Astrocyte (in vitro differentiated cells and primary cell): ENCODE measurements around the gene SS18. TPM values are rescaled to one million over a fixed set of nuclear protein-coding genes. Genes with fewer than 3 reads are reported as not detected.

ENCODE experiments used
- DNase-seq: peaks from one replicate; pipeline ENCODE4 v3.0.0-alpha.2; 2010; ENCODE audit warnings: low read depth
- FAIRE-seq: peaks from 2 replicates; lab custom pipeline; 2011; peaks lifted over from hg19 to GRCh38; lab: Jason Lieb, UNC
- H2AFZ ChIP-seq: 2 replicates; pipeline ENCODE4 v1.6.0; 2012; ENCODE audit warnings: low read depth, low read length, inconsistent platforms
- H3K27ac ChIP-seq: 2 replicates; pipeline ENCODE4 v1.5.1; 2011; ENCODE audit warnings: low read depth, low read length, inconsistent platforms
- H3K27me3 ChIP-seq: 2 replicates; pipeline ENCODE4 v1.6.0; 2011; ENCODE audit warnings: low read length, inconsistent platforms; ENCODE audit not compliant: insufficient read depth
- H3K36me3 ChIP-seq: 2 replicates; pipeline ENCODE4 v1.5.1; 2011; ENCODE audit warnings: low read length, inconsistent platforms; ENCODE audit not compliant: insufficient read depth
- H3K4me1 ChIP-seq: 2 replicates; pipeline ENCODE4 v1.5.1; 2011; ENCODE audit warnings: low read length, inconsistent platforms; ENCODE audit not compliant: insufficient read depth
- H3K4me2 ChIP-seq: 2 replicates; pipeline ENCODE4 v1.6.0; 2012; ENCODE audit warnings: low read length, inconsistent platforms
- H3K4me3 ChIP-seq: 2 replicates; pipeline ENCODE4 v1.5.1; 2011; ENCODE audit warnings: low read depth, mild to moderate bottlenecking, low read length, inconsistent platforms; ENCODE audit not compliant: insufficient read depth
- H3K79me2 ChIP-seq: 2 replicates; pipeline ENCODE4 v1.6.0; 2012; ENCODE audit warnings: mild to moderate bottlenecking, low read length, inconsistent platforms; ENCODE audit not compliant: insufficient read depth
- H3K9ac ChIP-seq: 2 replicates; pipeline ENCODE4 v1.6.0; 2012; ENCODE audit warnings: mild to moderate bottlenecking, low read length, inconsistent platforms
- H3K9me3 ChIP-seq: 2 replicates; pipeline ENCODE4 v1.5.1; 2012; ENCODE audit warnings: low read depth, mild to moderate bottlenecking, low read length, inconsistent platforms; ENCODE audit not compliant: insufficient read depth
- H4K20me1 ChIP-seq: 2 replicates; pipeline ENCODE4 v1.6.0; 2012; ENCODE audit warnings: low read length, inconsistent platforms; ENCODE audit not compliant: insufficient read depth
- H3K27ac Mint-ChIP-seq: one replicate; pipeline ENCODE4 v1.8.0; 2021; ENCODE audit warnings: mild to moderate bottlenecking, mixed read lengths; ENCODE audit not compliant: unreplicated experiment
- H3K27me3 Mint-ChIP-seq: one replicate; pipeline ENCODE4 v1.8.0; 2021; ENCODE audit warnings: low read depth, mixed read lengths; ENCODE audit not compliant: unreplicated experiment
- H3K36me3 Mint-ChIP-seq: one replicate; pipeline ENCODE4 v1.8.0; 2021; ENCODE audit warnings: low read depth, mixed read lengths; ENCODE audit not compliant: unreplicated experiment
- H3K4me1 Mint-ChIP-seq: one replicate; pipeline ENCODE4 v1.8.0; 2021; ENCODE audit warnings: low read depth, mixed read lengths; ENCODE audit not compliant: unreplicated experiment
- H3K4me3 Mint-ChIP-seq: one replicate; pipeline ENCODE4 v1.8.0; 2021; ENCODE audit warnings: mild to moderate bottlenecking, moderate library complexity, mixed read lengths; ENCODE audit not compliant: unreplicated experiment
- H3K9me3 Mint-ChIP-seq: one replicate; pipeline ENCODE4 v1.8.0; 2021; ENCODE audit warnings: mild to moderate bottlenecking, mixed read lengths; ENCODE audit not compliant: unreplicated experiment
- EZH2 ChIP-seq: IDR thresholded peaks from 2 replicates; pipeline ENCODE4 v1.6.1; 2012; ENCODE audit warnings: mild to moderate bottlenecking, low read length, inconsistent platforms; ENCODE audit not compliant: insufficient read depth
- total RNA-seq: library from RNA; stranded (reverse); gene quantifications from 2 replicates; pipeline ENCODE4 v1.2.1, GENCODE V29; 2021
- TF ChIP-seq, protein P1 (sequence below): IDR thresholded peaks from 2 replicates; pipeline ENCODE4 v1.5.1; 2011; ENCODE audit warnings: low read depth, mild to moderate bottlenecking, inconsistent platforms, low read length, moderate library complexity; ENCODE audit not compliant: insufficient read depth

The SS18 gene
- total RNA-seq, 1 donor from 2014 or later: 120 TPM

DNA sequence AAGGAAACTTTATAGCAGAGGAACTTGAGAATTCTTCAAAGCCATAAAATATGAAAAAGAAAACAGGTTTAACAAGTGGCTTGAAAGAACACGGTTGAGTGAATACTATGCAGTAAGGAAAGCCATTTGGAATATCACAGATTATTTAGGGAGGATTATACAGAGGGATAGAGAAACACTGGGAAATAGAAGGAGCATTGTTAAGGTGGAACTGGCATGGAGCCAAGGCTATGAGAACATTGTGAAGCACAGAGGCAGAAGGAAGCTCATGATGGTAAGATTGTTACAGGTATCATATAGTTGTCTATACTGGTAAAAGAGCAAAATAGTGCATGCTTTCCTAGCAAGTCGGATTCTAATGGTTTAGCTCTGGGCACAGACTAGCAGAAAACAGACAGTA lies 87.1 kb downstream of the SS18 start:
- H3K9me3 Mint-ChIP-seq: no peaks in the 10 kb centered on the region
- no peaks in the 10 kb centered on the region for H4K20me1 ChIP-seq
- H3K4me3 ChIP-seq: no peak overlapping the region
- H3K9me3 ChIP-seq: no peaks in the 10 kb centered on the region
- TF ChIP-seq EZH2: no peak
- TF ChIP-seq, protein P1, sequence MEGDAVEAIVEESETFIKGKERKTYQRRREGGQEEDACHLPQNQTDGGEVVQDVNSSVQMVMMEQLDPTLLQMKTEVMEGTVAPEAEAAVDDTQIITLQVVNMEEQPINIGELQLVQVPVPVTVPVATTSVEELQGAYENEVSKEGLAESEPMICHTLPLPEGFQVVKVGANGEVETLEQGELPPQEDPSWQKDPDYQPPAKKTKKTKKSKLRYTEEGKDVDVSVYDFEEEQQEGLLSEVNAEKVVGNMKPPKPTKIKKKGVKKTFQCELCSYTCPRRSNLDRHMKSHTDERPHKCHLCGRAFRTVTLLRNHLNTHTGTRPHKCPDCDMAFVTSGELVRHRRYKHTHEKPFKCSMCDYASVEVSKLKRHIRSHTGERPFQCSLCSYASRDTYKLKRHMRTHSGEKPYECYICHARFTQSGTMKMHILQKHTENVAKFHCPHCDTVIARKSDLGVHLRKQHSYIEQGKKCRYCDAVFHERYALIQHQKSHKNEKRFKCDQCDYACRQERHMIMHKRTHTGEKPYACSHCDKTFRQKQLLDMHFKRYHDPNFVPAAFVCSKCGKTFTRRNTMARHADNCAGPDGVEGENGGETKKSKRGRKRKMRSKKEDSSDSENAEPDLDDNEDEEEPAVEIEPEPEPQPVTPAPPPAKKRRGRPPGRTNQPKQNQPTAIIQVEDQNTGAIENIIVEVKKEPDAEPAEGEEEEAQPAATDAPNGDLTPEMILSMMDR: no peak
- no peaks in the 10 kb centered on the region for H3K79me2 ChIP-seq
- H3K36me3 ChIP-seq: peaks cover 5% of the 10 kb centered on the region
- H3K4me3 Mint-ChIP-seq: no peak overlapping the region
- H3K36me3 Mint-ChIP-seq: no peaks in the 10 kb centered on the region
- no peaks in the 10 kb centered on the region for H3K27me3 ChIP-seq
- H3K4me2 ChIP-seq: no peak overlapping the region
- H3K27ac Mint-ChIP-seq: no peak overlapping the region
- no peak for FAIRE-seq
- H3K27me3 Mint-ChIP-seq: no peaks in the 10 kb centered on the region
- no peak overlapping the region for H3K9ac ChIP-seq
- no peaks in the 10 kb centered on the region for H3K4me1 ChIP-seq
- DNase-seq: no peak
- H3K4me1 Mint-ChIP-seq: peaks cover 2% of the 10 kb centered on the region
- no peak overlapping the region for H2AFZ ChIP-seq
- no peak overlapping the region for H3K27ac ChIP-seq

- Histone ChIP-seq H2AFZ (no peak overlapping the region), H3K4me3 (no peak overlapping the region), H3K36me3 (no peaks in the 10 kb centered on the region), H3K27ac (no peak overlapping the region), H3K4me1 (no peaks in the 10 kb centered on the region), H3K27me3 (no peaks in the 10 kb centered on the region), H3K9ac (no peak overlapping the region), H3K79me2 (no peaks in the 10 kb centered on the region), H3K4me2 (no peak overlapping the region), H3K9me3 (no peaks in the 10 kb centered on the region), H4K20me1 (no peaks in the 10 kb centered on the region)
- H3K27me3 Mint-ChIP-seq: no peaks in the 10 kb centered on the region
- peaks cover 5% of the 10 kb centered on the region for H3K4me1 Mint-ChIP-seq
- no peak overlapping the region for H3K4me3 Mint-ChIP-seq
- H3K27ac Mint-ChIP-seq: no peak overlapping the region
- no peaks in the 10 kb centered on the region for H3K9me3 Mint-ChIP-seq
- FAIRE-seq (no peak), DNase-seq (no peak)
- no peaks in the 10 kb centered on the region for H3K36me3 Mint-ChIP-seq
- TF ChIP-seq, protein P1: no peak
- TF ChIP-seq EZH2: no peak
These were observed 88.0 kb downstream of the SS18 start for GRCh38 chr18:26002375-26002910.

GRCh38 chr18:25998461-25998860 lies 92.0 kb downstream of the SS18 start:
- Histone ChIP-seq H4K20me1 (no peaks in the 10 kb centered on the region), H2AFZ (no peak overlapping the region)
- no peak for FAIRE-seq

More at GRCh38 chr18:25998461-25998860, 92.0 kb downstream of the SS18 start:
- no peaks in the 10 kb centered on the region for H3K36me3 Mint-ChIP-seq
- no peaks in the 10 kb centered on the region for H3K9me3 Mint-ChIP-seq
- no peak for TF ChIP-seq EZH2
- TF ChIP-seq, protein P1: no peak
- Histone ChIP-seq H3K9me3 (no peaks in the 10 kb centered on the region), H3K79me2 (no peaks in the 10 kb centered on the region), H3K4me2 (no peak overlapping the region), H3K27me3 (no peaks in the 10 kb centered on the region), H3K4me1 (no peaks in the 10 kb centered on the region), H3K36me3 (no peaks in the 10 kb centered on the region), H3K27ac (no peak overlapping the region), H3K9ac (no peak overlapping the region), H3K4me3 (no peak overlapping the region)
- H3K27ac Mint-ChIP-seq: no peak overlapping the region
- H3K4me3 Mint-ChIP-seq: no peak overlapping the region
- H3K27me3 Mint-ChIP-seq: no peaks in the 10 kb centered on the region
- no peak for DNase-seq
- H3K4me1 Mint-ChIP-seq: peaks cover 5% of the 10 kb centered on the region
